Measurements from ENCODE around the gene MFRP.

The MFRP gene

GRCh38 chr11:119355091-119355843 is 8.8 kb upstream of the MFRP start:
- DNase-seq = no peak

DNA sequence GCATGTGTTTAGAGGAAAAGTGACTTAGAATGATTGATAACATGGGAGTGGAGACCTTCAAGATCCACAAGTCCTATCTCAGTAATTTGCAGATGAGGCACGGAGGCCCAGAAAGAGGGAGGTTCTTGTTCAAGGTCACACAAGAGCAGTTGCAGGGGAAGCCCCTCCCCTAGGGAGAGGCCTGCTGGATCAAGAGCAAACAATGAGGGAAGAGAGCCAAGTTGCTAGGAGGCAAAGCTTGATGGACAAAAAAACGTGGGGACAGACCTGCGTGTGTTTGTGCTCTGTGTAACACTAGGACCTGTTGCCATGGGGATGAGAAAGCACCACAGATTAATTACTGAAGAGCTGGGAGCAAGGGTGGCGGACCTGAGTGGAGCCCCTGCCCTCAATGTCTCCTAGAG is 6.4 kb upstream of the MFRP start:
- DNase-seq = no peak

DNA sequence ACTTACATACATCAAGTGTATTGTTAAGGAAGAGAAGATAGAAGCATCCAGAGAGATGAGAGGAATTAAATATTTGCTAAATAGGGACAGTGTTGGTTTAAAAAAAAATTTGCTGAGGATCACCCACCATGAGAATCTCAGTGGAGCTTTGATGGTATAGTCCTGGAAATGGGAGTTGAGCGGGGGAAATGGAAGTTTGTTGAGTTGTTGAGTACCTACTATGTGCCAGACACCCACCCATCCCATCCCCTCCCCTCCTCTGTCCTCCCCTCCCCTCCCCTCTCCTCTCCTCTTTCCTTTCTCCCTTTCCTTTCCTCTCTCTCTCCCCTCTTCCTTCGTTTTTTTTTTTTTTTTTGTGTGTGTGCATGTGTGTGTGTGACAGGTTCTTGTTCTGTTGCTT is 4.7 kb upstream of the MFRP start:
- DNase-seq = no peak

GRCh38 chr11:119350302-119350701 is 3.8 kb upstream of the MFRP start:
- DNase-seq = no peak

GRCh38 chr11:119347940-119348605 is 1.6 kb upstream of the MFRP start:
- no peak for DNase-seq

DNA sequence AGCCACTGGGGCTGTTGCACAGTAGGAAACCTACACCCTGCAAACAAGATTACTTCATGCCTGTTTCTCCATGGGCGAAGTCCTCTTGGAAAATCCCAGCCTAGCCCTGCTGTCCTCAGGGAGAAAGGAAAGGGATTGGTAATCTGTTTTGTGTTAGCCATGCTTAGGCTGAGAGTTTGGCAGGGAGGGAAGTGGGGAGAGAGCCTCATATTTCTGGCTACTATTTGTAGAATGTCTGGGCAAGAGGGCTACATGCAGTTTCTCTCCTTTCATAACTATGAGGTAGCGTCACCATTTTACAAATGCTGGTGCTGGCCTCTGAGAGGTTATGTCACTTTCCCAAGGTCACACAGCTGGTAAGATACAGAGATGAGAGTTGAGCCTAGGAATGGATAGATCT is 737 bp upstream of the MFRP start:
- no peak for DNase-seq

DNA sequence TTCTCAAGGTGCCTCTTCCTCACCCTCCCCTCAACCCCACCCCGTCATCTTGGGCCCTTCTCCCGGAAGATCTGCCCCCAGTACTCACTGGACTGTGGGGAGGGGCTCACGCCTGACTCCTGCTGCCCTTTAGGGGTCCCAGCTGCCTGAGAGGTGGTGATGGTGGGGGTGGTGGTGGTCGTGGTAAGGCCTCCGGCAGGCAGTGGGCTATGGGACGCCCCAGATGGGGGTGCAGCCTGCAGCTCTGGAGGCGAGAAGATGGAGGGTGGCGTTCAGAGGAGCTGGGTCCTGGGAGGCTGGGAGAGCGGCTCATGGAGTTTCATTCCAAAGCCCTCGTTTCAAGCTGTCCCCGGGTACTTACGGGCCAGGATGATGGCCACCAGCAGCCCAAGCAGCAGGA is 820 bp downstream of the MFRP start:
- DNase-seq = no peak

GRCh38 chr11:119344291-119345010 is 2.1 kb downstream of the MFRP start:
- DNase-seq = no peak

DNA sequence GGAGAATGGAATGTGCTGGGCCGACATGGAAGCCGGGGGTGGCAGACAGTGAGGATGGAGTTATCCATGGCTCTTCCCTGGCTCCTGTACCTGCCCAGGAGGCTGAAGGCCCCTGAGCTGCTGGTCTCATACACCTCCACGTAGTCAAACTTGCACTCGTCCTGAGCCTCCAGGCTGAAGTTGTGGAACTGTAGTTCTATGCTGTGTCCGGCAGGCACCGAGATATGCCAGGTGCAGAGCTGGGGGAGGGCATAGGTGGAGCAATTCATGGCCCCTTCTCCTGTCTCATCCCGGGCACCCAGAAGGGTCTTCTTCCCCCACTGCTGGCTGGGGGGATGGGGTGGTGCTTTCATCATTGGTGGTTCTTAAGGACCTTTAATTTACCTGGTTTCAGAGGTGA is 2.8 kb downstream of the MFRP start:
- DNase-seq = no peak

DNA sequence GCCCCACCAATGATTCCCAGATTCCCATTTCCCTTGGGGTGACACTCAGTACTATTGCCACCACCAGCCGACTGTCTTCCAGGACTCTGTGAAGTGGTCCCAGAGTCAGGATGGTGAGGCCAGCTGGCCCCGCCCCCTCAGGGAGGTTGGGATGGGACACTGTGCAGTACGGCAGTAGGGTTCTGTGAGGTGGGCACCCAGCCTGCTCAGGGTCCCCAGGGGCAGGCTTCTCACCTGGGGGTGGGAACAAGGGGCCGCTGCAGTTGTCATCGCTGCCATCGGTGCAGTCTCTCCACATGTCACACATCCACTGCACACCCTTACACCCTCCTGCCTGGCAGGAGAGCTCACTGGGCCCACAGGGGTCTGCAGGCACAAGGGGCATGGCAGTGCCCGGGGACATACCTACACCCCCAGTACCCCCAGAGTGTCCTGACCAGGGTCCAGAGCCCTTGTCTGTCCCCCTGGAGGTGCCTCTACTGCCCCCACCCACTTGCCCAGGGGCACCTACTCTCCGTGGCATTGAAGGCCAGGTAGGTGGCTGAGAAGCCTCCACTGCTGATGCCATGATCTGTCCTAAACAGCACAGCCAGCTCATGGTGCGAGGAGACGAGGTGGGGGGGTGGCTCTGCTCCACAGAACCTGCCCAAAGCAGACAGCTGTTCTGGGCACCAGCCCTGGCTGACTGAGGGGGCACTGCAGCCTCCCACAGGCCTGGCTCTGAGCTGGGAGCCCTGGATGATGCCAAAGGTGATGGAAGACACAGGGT is 4.0 kb downstream of the MFRP start:
- DNase-seq = no peak

- no peak for DNase-seq
Measured at GRCh38 chr11:119342023-119342300, 4.5 kb downstream of the MFRP start.

DNA sequence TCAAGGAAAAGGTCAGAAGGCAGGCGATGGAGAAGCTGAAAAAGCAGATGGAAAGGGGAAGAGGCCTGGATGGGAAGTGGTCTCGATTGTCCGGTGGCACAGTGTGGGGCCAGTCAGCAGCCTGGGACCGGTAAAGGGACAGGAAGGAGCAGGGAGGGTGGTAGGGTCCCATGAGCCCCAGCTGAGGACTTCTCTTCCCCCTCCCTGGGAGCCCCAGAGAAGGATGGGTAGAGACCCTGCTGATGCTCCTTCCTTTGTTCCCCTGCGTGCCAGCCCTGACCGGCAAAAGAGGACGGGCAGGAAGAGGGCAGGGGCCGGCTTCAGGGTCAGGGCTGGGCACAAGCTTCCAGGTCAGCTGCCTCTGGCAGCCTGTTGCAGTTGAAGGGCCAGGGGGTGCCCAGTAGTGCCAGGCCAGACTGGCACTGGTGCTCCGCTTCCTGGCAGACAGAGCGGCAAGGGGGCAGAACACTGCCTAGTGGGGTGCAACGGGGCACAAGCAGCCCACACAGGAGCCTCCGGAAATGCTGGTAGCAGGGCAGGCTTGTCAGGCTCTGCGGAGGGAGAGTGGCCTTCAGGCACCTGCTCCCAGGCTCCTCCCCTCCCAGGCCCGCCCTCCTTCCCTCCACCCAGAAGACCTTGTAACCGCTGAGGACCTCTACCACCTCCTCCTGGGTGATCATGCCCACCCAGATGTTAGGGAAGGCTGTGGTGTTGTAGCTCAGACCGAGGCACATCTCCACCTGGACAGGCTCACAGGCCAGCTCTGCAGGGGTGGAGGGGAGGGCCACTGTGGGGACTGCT is 5.1 kb downstream of the MFRP start:
- DNase-seq = no peak

GRCh38 chr11:119340335-119341221 is 5.9 kb downstream of the MFRP start, which contains the start of gene C1QTNF5:
Gene C1QTNF5, minus strand, starts transcription at chr11:119340883. Its CDS starts 486 bp downstream, at chr11:119340397.
- no peak for DNase-seq

GRCh38 chr11:119339589-119340334 is 6.7 kb downstream of the MFRP start:
- DNase-seq = no peak

DNA sequence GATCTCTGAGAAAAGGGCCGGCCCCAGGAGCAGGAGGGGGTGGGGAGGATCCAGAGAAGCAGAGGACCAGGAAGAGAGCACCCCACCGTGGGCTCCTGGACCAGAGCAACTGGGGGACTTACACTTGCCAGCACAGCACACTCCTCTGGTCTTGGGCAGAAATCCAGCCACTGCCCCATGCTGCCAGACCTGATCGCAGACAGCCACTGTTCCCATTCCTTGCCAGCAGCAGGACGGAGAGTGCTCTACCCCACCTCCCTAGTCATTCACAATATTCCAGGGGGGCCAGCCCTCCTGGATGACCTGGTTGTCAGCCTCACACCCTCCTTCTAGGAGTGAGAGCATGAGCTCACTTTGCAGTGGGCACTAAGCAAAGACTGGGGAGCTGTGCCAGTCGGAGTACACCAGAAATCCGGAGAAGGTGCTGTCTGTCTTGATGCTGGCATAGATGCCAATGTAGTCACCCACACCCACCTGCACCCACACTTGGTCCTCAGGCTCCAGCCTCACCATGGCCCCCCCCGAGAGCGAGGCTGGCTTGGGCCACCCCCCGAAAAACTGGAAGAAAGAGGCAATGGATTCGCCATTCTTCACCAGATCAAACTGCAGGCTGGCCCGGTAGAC is 7.4 kb downstream of the MFRP start:
- DNase-seq = no peak

DNA sequence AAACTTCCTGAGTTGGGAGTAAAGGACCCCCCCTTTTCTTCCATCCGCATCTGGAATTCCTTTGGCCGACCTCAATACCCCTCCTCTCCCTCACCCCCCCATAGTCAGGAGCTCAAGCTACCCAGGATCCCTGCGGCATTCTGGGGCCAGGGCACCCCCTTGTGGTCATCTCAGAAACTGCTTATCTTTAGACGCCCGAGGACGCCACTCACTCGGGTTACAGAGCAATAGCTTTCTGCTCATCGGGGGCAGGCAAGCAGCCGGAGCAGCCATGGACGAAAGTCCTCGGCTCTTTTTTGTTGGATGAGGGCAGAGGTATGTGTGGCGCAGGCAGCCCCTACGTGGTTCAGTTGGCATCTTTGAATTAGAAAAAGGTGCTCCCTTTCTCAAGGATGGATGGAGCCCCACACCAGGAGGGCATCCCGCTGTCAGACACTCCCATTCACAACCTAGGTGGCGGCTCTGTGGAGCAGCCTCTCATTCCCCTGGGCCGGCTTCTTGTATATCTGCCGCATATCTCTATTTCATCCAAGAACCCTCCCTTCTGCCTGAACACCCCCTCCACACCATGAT is 8.1 kb downstream of the MFRP start:
- no peak for DNase-seq

DNA sequence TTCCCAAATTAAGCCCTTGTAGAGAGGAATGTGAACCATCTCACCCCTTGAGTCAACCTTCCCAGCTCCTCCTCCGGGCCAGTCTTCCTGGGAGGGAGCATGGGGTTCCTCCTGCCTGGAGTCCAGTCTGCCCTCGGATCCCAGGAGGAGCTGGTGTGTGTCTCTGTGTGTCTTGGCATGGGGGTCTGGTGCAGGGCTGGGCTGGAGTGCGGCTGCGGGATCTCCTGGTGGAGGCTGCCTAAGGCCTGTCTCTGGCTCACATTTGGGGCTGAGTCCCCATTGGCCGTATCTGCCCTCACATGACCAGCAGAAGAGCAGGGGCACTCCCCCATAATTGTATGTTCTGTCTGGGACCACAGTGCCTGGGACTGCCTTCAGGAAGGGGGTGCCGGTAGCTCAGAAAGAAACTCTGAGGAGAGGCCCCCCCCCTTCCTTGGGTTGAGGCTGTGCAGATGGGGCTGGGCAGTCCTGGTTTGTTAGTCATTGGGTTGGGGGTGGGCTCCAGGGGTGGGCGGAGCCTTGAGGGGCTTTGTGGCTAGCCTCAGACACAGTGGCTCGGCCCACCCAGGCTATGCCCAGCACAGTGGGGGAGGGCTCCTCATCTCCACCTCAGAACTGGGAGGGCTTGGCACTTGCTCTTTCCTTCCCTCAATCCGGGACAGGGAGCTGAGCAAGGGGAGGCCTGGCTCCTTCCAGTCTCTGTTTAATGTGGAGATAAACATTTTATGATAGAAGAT is 8.8 kb downstream of the MFRP start:
- DNase-seq = no peak

- no peak for DNase-seq
Measured at GRCh38 chr11:119336744-119337469, 9.6 kb downstream of the MFRP start.

Data from NCI-H1694 treated with DMSO at 0.1 percent for 48 hours (cell line).